Measurements from ENCODE around the gene TPO. TPM values are rescaled to one million over a fixed set of nuclear protein-coding genes. Genes with fewer than 3 reads are reported as not detected.

TPO gene
- total RNA-seq, 4 donors from 2014 or later: 4,215 to 7,965 (median 5,966) TPM

- intact Hi-C loops (cut with DNase I): loop anchor here (5.0 kb wide), 2 partner anchors 156 to 181 kb away; no protein-coding TSS in a partner anchor
- Histone ChIP-seq H3K36me3 (no peaks in the 10 kb centered on the region), H3K27me3 (no peaks in the 10 kb centered on the region), H3K4me1 (peaks cover 0 to 19% of the 10 kb centered on the region in 2 donors), H3K27ac (no peak overlapping the region), H3K9me3 (no peaks in the 10 kb centered on the region), H3K4me3 (replicated peaks in 1 of 3) (no peak overlapping the region)
- no peak for TF ChIP-seq POLR2A (IDR thresholded peaks at IDR 0.05)
- no peak for TF ChIP-seq CTCF (IDR thresholded peaks at IDR 0.05)
- WGBS, 2 donors: 51 to 69% methylated on average over 5 to 16 of the region's 16 CpGs
- DNase-seq: no peak
These were observed 178.2 kb downstream of the TPO start for GRCh38 chr2:1591461-1591770.

Data from thyroid gland (tissue), 4 donors.